ENCODE data around the gene CNTNAP2. TPM values are rescaled to one million over a fixed set of nuclear protein-coding genes. Genes with fewer than 3 reads are reported as not detected.

CNTNAP2 gene
- total RNA-seq, 2 donors from 2014 or later = 171 to 228 TPM

DNA sequence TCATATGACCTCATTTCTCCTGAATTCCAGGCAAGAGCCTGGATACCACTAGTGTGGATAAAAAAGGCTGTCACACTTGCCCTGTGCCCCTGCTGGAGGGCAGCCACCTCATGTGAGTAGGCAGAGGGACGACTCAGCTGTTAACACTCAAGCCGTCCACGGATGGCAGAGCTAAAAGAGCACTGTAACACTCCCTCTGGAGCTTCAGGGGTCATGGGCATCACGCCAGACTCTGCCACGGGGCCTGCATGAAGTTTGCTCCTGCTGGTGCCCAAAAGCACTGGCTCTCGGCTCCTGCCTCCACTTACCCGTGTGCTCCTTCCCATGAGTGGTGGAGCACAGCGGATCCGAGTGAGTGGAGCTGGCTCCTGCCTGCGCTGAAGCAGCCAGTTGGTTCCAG lies 1554.2 kb downstream of the CNTNAP2 start:
- no peaks in the 10 kb centered on the region for H3K9me3 Mint-ChIP-seq
- no peak overlapping the region for H3K27ac Mint-ChIP-seq
- Histone ChIP-seq H3K4me3 (ENCODE audit: low read length) (no peak overlapping the region), H3K36me3 (ENCODE audit: control insufficient read depth, insufficient read depth, low read length) (no peaks in the 10 kb centered on the region), H3K9me3 (ENCODE audit: control insufficient read depth, low read length) (no peaks in the 10 kb centered on the region), H3K27ac (ENCODE audit: low read depth, low read length) (no peak overlapping the region), H3K27me3 (ENCODE audit: control insufficient read depth, insufficient read depth, low read length, poor library complexity, severe bottlenecking) (no peaks in the 10 kb centered on the region), H3K4me1 (ENCODE audit: control insufficient read depth, insufficient read depth, low read length) (no peaks in the 10 kb centered on the region), H3K9ac (ENCODE audit: extremely low read depth, low read length, poor library complexity, severe bottlenecking) (no peak overlapping the region)
- no peak for DNase-seq
- no peaks in the 10 kb centered on the region for H3K4me1 Mint-ChIP-seq
- H3K27me3 Mint-ChIP-seq (ENCODE audit: insufficient read depth) = no peaks in the 10 kb centered on the region
- TF ChIP-seq, protein P1, sequence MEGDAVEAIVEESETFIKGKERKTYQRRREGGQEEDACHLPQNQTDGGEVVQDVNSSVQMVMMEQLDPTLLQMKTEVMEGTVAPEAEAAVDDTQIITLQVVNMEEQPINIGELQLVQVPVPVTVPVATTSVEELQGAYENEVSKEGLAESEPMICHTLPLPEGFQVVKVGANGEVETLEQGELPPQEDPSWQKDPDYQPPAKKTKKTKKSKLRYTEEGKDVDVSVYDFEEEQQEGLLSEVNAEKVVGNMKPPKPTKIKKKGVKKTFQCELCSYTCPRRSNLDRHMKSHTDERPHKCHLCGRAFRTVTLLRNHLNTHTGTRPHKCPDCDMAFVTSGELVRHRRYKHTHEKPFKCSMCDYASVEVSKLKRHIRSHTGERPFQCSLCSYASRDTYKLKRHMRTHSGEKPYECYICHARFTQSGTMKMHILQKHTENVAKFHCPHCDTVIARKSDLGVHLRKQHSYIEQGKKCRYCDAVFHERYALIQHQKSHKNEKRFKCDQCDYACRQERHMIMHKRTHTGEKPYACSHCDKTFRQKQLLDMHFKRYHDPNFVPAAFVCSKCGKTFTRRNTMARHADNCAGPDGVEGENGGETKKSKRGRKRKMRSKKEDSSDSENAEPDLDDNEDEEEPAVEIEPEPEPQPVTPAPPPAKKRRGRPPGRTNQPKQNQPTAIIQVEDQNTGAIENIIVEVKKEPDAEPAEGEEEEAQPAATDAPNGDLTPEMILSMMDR (conservative IDR thresholded peaks at IDR 0.05) = no peak
- no peaks in the 10 kb centered on the region for H3K36me3 Mint-ChIP-seq (ENCODE audit: low read depth)
- no peak overlapping the region for H3K4me3 Mint-ChIP-seq
- 93 to 98% methylated on average over 10 of the region's 10 CpGs for WGBS, 2 experiments (ENCODE audit: insufficient coverage in 1 of 2, insufficient read length in 1 of 2)

DNA sequence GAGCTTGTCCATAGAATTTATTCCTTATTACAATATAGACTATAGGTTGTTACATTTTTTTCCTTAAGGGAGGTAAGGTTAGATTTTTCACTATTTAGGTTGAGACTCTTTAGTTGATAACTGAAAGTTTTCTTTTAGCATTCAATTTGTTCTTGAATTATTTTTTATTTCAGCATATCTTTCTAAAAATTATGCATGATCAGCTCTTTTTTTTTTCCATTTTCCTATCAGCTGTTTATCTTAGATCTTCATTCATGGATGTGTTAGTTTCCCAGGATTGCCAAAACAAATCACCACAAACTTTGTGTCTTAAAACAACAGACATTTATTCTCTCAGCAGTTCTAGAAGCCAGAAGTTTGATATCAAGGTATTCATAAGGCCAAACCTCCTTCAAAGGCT lies 1558.1 kb downstream of the CNTNAP2 start:
- Histone ChIP-seq H3K27me3 (ENCODE audit: control insufficient read depth, insufficient read depth, low read length, poor library complexity, severe bottlenecking) (no peaks in the 10 kb centered on the region), H3K36me3 (ENCODE audit: control insufficient read depth, insufficient read depth, low read length) (no peaks in the 10 kb centered on the region), H3K9ac (ENCODE audit: extremely low read depth, low read length, poor library complexity, severe bottlenecking) (no peak overlapping the region), H3K4me1 (ENCODE audit: control insufficient read depth, insufficient read depth, low read length) (no peaks in the 10 kb centered on the region), H3K9me3 (ENCODE audit: control insufficient read depth, low read length) (no peaks in the 10 kb centered on the region), H3K27ac (ENCODE audit: low read depth, low read length) (no peak overlapping the region), H3K4me3 (ENCODE audit: low read length) (no peak overlapping the region)
- H3K4me3 Mint-ChIP-seq = no peak overlapping the region
- DNase-seq = no peak
- H3K4me1 Mint-ChIP-seq = peaks cover 11% of the 10 kb centered on the region
- no peaks in the 10 kb centered on the region for H3K9me3 Mint-ChIP-seq
- TF ChIP-seq, protein P1 (conservative IDR thresholded peaks at IDR 0.05) = no peak
- H3K27ac Mint-ChIP-seq = no peak overlapping the region
- H3K36me3 Mint-ChIP-seq (ENCODE audit: low read depth) = no peaks in the 10 kb centered on the region
- H3K27me3 Mint-ChIP-seq (ENCODE audit: insufficient read depth) = no peaks in the 10 kb centered on the region

DNA sequence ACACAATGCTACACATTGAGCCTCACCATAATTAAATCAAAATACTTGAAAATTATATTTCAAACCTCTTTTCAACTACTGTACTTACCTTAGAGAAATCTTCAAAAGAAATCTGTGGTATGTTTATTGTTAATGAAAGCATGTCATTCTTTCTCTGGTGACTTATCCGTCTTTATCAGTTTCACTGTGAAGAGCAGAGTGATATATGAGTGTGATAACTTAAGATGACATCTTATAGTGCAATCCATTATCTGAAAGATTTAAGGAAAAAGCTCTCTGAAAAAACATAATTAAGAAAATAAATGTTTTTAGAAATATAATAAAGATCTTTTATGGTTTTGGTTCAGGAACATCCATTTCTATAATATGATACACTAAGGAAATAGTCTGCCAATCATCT lies 1562.3 kb downstream of the CNTNAP2 start:
- DNase-seq = no peak
- Mint-ChIP-seq H3K4me1 (peaks cover 15% of the 10 kb centered on the region), H3K27me3 (ENCODE audit: insufficient read depth) (no peaks in the 10 kb centered on the region), H3K9me3 (no peaks in the 10 kb centered on the region), H3K36me3 (ENCODE audit: low read depth) (no peaks in the 10 kb centered on the region), H3K4me3 (no peak overlapping the region), H3K27ac (no peak overlapping the region)
- Histone ChIP-seq H3K9ac (ENCODE audit: extremely low read depth, low read length, poor library complexity, severe bottlenecking) (no peak overlapping the region), H3K27me3 (ENCODE audit: control insufficient read depth, insufficient read depth, low read length, poor library complexity, severe bottlenecking) (no peaks in the 10 kb centered on the region), H3K9me3 (ENCODE audit: control insufficient read depth, low read length) (no peaks in the 10 kb centered on the region), H3K4me3 (ENCODE audit: low read length) (no peak overlapping the region), H3K27ac (ENCODE audit: low read depth, low read length) (no peak overlapping the region), H3K36me3 (ENCODE audit: control insufficient read depth, insufficient read depth, low read length) (no peaks in the 10 kb centered on the region), H3K4me1 (ENCODE audit: control insufficient read depth, insufficient read depth, low read length) (no peaks in the 10 kb centered on the region)
- 84% methylated on average over 1 of the region's 1 CpG; no CpG with 5 or more reads in 1 of the 2 experiments for WGBS, 2 experiments (ENCODE audit: insufficient coverage in 1 of 2, insufficient read length in 1 of 2)
- TF ChIP-seq, protein P1 (conservative IDR thresholded peaks at IDR 0.05) = no peak
